GM18520 (cell line): ENCODE data around the gene GFOD1.
"Not testable (repeated sequence)": the region's sequence is repeated elsewhere in the genome, so short reads cannot be mapped to it uniquely, and the experiment has no call there.

Source experiments
- ATAC-seq: cut with Tn5 transposase; IDR thresholded peaks from one replicate; pipeline ENCODE4 v1.9.1; 2021; ENCODE audit not compliant: unreplicated experiment

Gene GFOD1

GRCh38 chr6:13511913-13512717 lies 24.7 kb upstream of the GFOD1 start:
- no peak for ATAC-seq

- ATAC-seq = not testable (repeated sequence)
These were observed 23.8 kb upstream of the GFOD1 start for GRCh38 chr6:13511141-13511571.

GRCh38 chr6:13510433-13510832 lies 23.0 kb upstream of the GFOD1 start:
- ATAC-seq = not testable (repeated sequence)

GRCh38 chr6:13508711-13509705 lies 21.6 kb upstream of the GFOD1 start:
- ATAC-seq = no peak

GRCh38 chr6:13507306-13507860 lies 20.0 kb upstream of the GFOD1 start:
- no peak for ATAC-seq

- ATAC-seq = no peak
These were observed 17.9 kb upstream of the GFOD1 start for GRCh38 chr6:13505345-13505734.

GRCh38 chr6:13504611-13505344 lies 17.4 kb upstream of the GFOD1 start:
- ATAC-seq = no peak

- no peak for ATAC-seq
These were observed 13.5 kb upstream of the GFOD1 start for GRCh38 chr6:13500915-13501314.

GRCh38 chr6:13500264-13500663 lies 12.9 kb upstream of the GFOD1 start:
- no peak for ATAC-seq

- no peak for ATAC-seq
These were observed 9.3 kb upstream of the GFOD1 start for GRCh38 chr6:13496513-13497190.

- no peak for ATAC-seq
These were observed 8.4 kb upstream of the GFOD1 start for GRCh38 chr6:13495818-13496217.

- ATAC-seq = no peak
These were observed 7.8 kb upstream of the GFOD1 start for GRCh38 chr6:13495112-13495776.

- no peak for ATAC-seq
These were observed 6.7 kb upstream of the GFOD1 start for GRCh38 chr6:13494137-13494536.

- no peak for ATAC-seq
These were observed 5.7 kb upstream of the GFOD1 start for GRCh38 chr6:13493147-13493546.

GRCh38 chr6:13492357-13492756 lies 5.0 kb upstream of the GFOD1 start:
- no peak for ATAC-seq

GRCh38 chr6:13491538-13491937 lies 4.1 kb upstream of the GFOD1 start:
- no peak for ATAC-seq

GRCh38 chr6:13490402-13490801 lies 3.0 kb upstream of the GFOD1 start:
- no peak for ATAC-seq

- no peak for ATAC-seq
These were observed 1.5 kb upstream of the GFOD1 start for GRCh38 chr6:13488896-13489237.

GRCh38 chr6:13488015-13488895 lies 855 bp upstream of the GFOD1 start:
- no peak for ATAC-seq
